SJCRH30 (cell line): ENCODE data around the gene MAPK11. TPM values are rescaled to one million over a fixed set of nuclear protein-coding genes. Genes with fewer than 3 reads are reported as not detected.

ENCODE experiments used
- DNase-seq, 2 experiments: peaks; one replicate each; pipeline ENCODE4 v3.0.0-alpha.2; 2015 to 2020
- H3K27ac ChIP-seq: fragments of 250-450 bp; sonication (Bioruptor Pico); 2 replicates; pipeline ENCODE4 v1.5.1; 2020; ENCODE audit warnings: mild to moderate bottlenecking, moderate library complexity
- H3K27me3 ChIP-seq: fragments of 250-450 bp; sonication (Bioruptor Pico); 2 replicates; pipeline ENCODE4 v1.5.1; 2020; ENCODE audit warnings: mild to moderate bottlenecking, moderate library complexity
- H3K36me3 ChIP-seq: fragments of 250-450 bp; sonication (Bioruptor Pico); 2 replicates; pipeline ENCODE4 v1.5.1; 2020; ENCODE audit warnings: mild to moderate bottlenecking, moderate library complexity
- H3K4me1 ChIP-seq: fragments of 250-450 bp; sonication (Bioruptor Pico); 2 replicates; pipeline ENCODE4 v1.5.1; 2020; ENCODE audit warnings: mild to moderate bottlenecking, moderate library complexity
- H3K4me3 ChIP-seq: fragments of 250-450 bp; sonication (Bioruptor Pico); 2 replicates; pipeline ENCODE4 v1.5.1; 2020; ENCODE audit warnings: mild to moderate bottlenecking, moderate library complexity
- H3K9me3 ChIP-seq: fragments of 250-450 bp; sonication (Bioruptor Pico); replicated peaks from 2 replicates; pipeline ENCODE4 v1.5.1; 2020; ENCODE audit warnings: mild to moderate bottlenecking, moderate library complexity
- total RNA-seq: library from RNA; depleted of rRNA; stranded (reverse); fragments of >200 nt; shearing (Covaris generic); gene quantifications from 2 replicates; pipeline ENCODE4 v1.2.3, GENCODE V29; 2014

The MAPK11 gene
- total RNA-seq, 1 experiment from 2014 or later = 4.2 TPM

GRCh38 chr22:50250555-50251476, 19.4 kb downstream of the MAPK11 start, which contains the start of gene HDAC10:
TSS of gene HDAC10 (minus strand) at chr22:50251265. CDS start at chr22:50251032, 233 bp downstream.
- peak; percentile 90 to 91 for DNase-seq
- Histone ChIP-seq H3K4me3 (peak within 1 kb of the TSS; percentile 66), H3K27ac (peak within 1 kb of the TSS; percentile 32; the same call in 1 of the 2 replicates), H3K4me1 (peaks cover 7% of the 10 kb centered on the region; the same call in 1 of the 2 replicates), H3K9me3 (no peaks in the 10 kb centered on the region), H3K36me3 (peaks cover 10% of the 10 kb centered on the region), H3K27me3 (no peaks in the 10 kb centered on the region)

GRCh38 chr22:50250249-50250554, 20.0 kb downstream of the MAPK11 start:
- no peak for DNase-seq
- H3K9me3 ChIP-seq = no peaks in the 10 kb centered on the region
- no peaks in the 10 kb centered on the region for H3K27me3 ChIP-seq
- H3K36me3 ChIP-seq = peaks cover 10% of the 10 kb centered on the region
- peaks cover 11% of the 10 kb centered on the region; the same call in 1 of the 2 replicates for H3K4me1 ChIP-seq
- no peak overlapping the region for H3K27ac ChIP-seq
- H3K4me3 ChIP-seq = peak overlapping the region; percentile 66

- peak overlapping the region; percentile 66 for H3K4me3 ChIP-seq
- H3K27ac ChIP-seq = no peak overlapping the region
Measured at GRCh38 chr22:50249341-50250248, 20.6 kb downstream of the MAPK11 start.

GRCh38 chr22:50248196-50249081, 21.7 kb downstream of the MAPK11 start:
- DNase-seq = no peak
- Histone ChIP-seq H3K4me3 (no peak overlapping the region), H3K9me3 (no peaks in the 10 kb centered on the region), H3K27ac (no peak overlapping the region), H3K36me3 (peaks cover 8% of the 10 kb centered on the region), H3K4me1 (peaks cover 11% of the 10 kb centered on the region; the same call in 1 of the 2 replicates), H3K27me3 (no peaks in the 10 kb centered on the region)

More at GRCh38 chr22:50249341-50250248, 20.6 kb downstream of the MAPK11 start:
- Histone ChIP-seq H3K4me1 (peaks cover 11% of the 10 kb centered on the region; the same call in 1 of the 2 replicates), H3K27me3 (no peaks in the 10 kb centered on the region), H3K36me3 (peaks cover 10% of the 10 kb centered on the region), H3K9me3 (no peaks in the 10 kb centered on the region)
- DNase-seq = no peak

- H3K4me3 ChIP-seq = no peak overlapping the region
- H3K4me1 ChIP-seq = peaks cover 11% of the 10 kb centered on the region; the same call in 1 of the 2 replicates
- no peak overlapping the region for H3K27ac ChIP-seq
- H3K9me3 ChIP-seq = no peaks in the 10 kb centered on the region
- H3K27me3 ChIP-seq = no peaks in the 10 kb centered on the region
- no peak for DNase-seq
- H3K36me3 ChIP-seq = peaks cover 5% of the 10 kb centered on the region
Measured at GRCh38 chr22:50247748-50248147, 22.4 kb downstream of the MAPK11 start.

- no peak for DNase-seq
- Histone ChIP-seq H3K4me3 (no peak overlapping the region), H3K9me3 (no peaks in the 10 kb centered on the region), H3K27me3 (no peaks in the 10 kb centered on the region), H3K27ac (no peak overlapping the region), H3K4me1 (peaks cover 11% of the 10 kb centered on the region; the same call in 1 of the 2 replicates), H3K36me3 (peaks cover 2% of the 10 kb centered on the region)
Measured at GRCh38 chr22:50246242-50247175, 23.7 kb downstream of the MAPK11 start.

GRCh38 chr22:50245214-50246072, 24.7 kb downstream of the MAPK11 start:
- peaks cover 11% of the 10 kb centered on the region; the same call in 1 of the 2 replicates for H3K4me1 ChIP-seq
- peaks cover 2% of the 10 kb centered on the region for H3K36me3 ChIP-seq

GRCh38 chr22:50244420-50245213, 25.6 kb downstream of the MAPK11 start, which contains the start of gene TUBGCP6:
TSS of gene TUBGCP6 (minus strand) at chr22:50245023. CDS start at chr22:50244459, 564 bp downstream.
- DNase-seq = peak; percentile 96 to 98
- Histone ChIP-seq H3K4me3 (peak within 1 kb of the TSS; percentile 95), H3K27me3 (no peaks in the 10 kb centered on the region), H3K4me1 (peaks cover 5% of the 10 kb centered on the region; the same call in 1 of the 2 replicates), H3K9me3 (no peaks in the 10 kb centered on the region), H3K27ac (peak within 1 kb of the TSS; percentile 87), H3K36me3 (peaks cover 4% of the 10 kb centered on the region)

More at GRCh38 chr22:50245214-50246072, 24.7 kb downstream of the MAPK11 start:
- no peak for DNase-seq
- H3K27me3 ChIP-seq = no peaks in the 10 kb centered on the region
- H3K27ac ChIP-seq = peak overlapping the region; percentile 87
- no peaks in the 10 kb centered on the region for H3K9me3 ChIP-seq
- peak overlapping the region; percentile 95 for H3K4me3 ChIP-seq

GRCh38 chr22:50243685-50244419, 26.3 kb downstream of the MAPK11 start:
- Histone ChIP-seq H3K27ac (peak overlapping the region; percentile 87), H3K36me3 (peaks cover 4% of the 10 kb centered on the region), H3K4me1 (peaks cover 5% of the 10 kb centered on the region; the same call in 1 of the 2 replicates), H3K27me3 (no peaks in the 10 kb centered on the region), H3K9me3 (no peaks in the 10 kb centered on the region), H3K4me3 (peak overlapping the region; percentile 95)
- peak; percentile 83 to 90 for DNase-seq

GRCh38 chr22:50242406-50242949, 27.7 kb downstream of the MAPK11 start:
- no peaks in the 10 kb centered on the region for H3K27me3 ChIP-seq
- no peak overlapping the region for H3K27ac ChIP-seq
- H3K4me3 ChIP-seq = peak overlapping the region; percentile 95
- H3K4me1 ChIP-seq = peaks cover 5% of the 10 kb centered on the region; the same call in 1 of the 2 replicates
- H3K36me3 ChIP-seq = peaks cover 4% of the 10 kb centered on the region
- DNase-seq = no peak
- H3K9me3 ChIP-seq = no peaks in the 10 kb centered on the region

- H3K27ac ChIP-seq = no peak overlapping the region
- H3K4me1 ChIP-seq = no peaks in the 10 kb centered on the region; the same call in 1 of the 2 replicates
- H3K4me3 ChIP-seq = no peak overlapping the region
- H3K9me3 ChIP-seq = no peaks in the 10 kb centered on the region
- H3K27me3 ChIP-seq = no peaks in the 10 kb centered on the region
- peaks cover 11% of the 10 kb centered on the region for H3K36me3 ChIP-seq
- DNase-seq = no peak
Measured at GRCh38 chr22:50238755-50239154, 31.4 kb downstream of the MAPK11 start.
